HG03103 (cell line): ENCODE results near the gene WWP2.
"Not testable (repeated sequence)": the region's sequence is repeated elsewhere in the genome, so short reads cannot be mapped to it uniquely, and the experiment has no call there.

ENCODE experiments used
- ATAC-seq: cut with Tn5 transposase; IDR thresholded peaks from one replicate; pipeline ENCODE4 v1.9.1; 2021; ENCODE audit warnings: low read depth; ENCODE audit not compliant: unreplicated experiment

The WWP2 gene

DNA sequence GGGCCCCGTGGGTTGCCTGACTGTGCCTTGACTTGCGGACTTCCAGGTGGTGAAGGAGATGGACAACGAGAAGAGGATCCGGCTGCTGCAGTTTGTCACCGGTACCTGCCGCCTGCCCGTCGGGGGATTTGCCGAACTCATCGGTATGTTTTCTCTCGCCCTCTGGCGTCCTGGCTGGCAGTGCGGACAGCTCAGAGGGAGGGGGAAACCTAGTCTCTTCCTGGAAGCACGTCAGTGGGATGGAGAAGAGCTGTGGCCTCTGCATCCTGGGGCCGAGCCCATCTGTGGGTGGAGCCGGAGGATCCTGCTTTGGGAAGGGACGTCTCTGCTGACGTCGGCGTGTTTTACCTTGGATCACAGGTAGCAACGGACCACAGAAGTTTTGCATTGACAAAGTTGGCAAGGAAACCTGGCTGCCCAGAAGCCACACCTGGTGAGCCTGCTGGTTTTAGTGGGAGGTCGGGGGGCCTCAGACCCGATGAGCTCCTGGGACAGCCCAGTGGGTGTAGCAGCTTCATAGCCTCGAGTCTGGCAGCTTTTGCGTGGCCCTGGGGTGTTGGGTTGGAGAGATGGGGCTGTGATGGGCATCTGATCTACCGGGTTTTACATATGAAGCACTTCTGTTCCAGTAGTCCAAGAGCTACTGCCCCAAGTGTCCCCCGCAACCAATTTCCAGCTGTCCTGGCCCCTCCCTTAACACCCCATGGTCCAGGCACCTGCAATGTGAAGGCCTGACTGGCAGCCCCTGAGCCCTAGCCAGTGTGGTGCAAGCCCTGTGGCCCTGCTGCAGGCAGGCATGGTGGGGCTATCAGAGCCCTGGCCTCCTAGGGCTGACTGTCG is 177.1 kb downstream of the WWP2 start:
- ATAC-seq, result no peak

DNA sequence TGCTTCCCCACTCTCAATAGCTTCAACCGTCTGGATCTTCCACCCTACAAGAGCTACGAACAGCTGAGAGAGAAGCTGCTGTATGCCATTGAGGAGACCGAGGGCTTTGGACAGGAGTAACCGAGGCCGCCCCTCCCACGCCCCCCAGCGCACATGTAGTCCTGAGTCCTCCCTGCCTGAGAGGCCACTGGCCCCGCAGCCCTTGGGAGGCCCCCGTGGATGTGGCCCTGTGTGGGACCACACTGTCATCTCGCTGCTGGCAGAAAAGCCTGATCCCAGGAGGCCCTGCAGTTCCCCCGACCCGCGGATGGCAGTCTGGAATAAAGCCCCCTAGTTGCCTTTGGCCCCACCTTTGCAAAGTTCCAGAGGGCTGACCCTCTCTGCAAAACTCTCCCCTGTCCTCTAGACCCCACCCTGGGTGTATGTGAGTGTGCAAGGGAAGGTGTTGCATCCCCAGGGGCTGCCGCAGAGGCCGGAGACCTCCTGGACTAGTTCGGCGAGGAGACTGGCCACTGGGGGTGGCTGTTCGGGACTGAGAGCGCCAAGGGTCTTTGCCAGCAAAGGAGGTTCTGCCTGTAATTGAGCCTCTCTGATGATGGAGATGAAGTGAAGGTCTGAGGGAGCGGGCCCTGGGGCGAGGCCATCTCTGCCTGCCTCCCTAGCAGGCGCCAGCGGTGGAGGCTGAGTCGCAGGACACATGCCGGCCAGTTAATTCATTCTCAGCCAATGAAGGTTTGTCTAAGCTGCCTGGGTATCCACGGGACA is 177.9 kb downstream of the WWP2 start:
- ATAC-seq, result no peak

DNA sequence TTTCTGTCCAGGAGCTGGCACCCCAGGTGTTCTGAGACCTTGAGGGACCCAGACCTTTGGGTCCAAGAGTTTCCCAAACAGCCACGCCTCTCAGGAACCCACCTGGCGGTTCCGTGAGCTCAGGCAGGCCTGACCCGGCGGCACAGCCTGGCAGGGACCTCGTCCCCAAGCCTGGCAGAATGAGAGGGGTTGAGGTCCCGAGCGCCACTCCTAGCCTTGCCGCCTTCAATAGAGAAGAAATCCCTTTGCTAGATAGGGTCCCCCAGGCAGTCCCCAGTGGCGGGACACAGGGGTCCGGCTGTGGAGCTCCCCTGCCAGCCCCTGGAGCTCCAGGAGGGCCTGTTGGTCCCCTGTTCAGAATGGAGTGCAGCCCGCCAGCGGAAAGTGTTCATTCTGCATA is 178.5 kb downstream of the WWP2 start:
- no peak for ATAC-seq

DNA sequence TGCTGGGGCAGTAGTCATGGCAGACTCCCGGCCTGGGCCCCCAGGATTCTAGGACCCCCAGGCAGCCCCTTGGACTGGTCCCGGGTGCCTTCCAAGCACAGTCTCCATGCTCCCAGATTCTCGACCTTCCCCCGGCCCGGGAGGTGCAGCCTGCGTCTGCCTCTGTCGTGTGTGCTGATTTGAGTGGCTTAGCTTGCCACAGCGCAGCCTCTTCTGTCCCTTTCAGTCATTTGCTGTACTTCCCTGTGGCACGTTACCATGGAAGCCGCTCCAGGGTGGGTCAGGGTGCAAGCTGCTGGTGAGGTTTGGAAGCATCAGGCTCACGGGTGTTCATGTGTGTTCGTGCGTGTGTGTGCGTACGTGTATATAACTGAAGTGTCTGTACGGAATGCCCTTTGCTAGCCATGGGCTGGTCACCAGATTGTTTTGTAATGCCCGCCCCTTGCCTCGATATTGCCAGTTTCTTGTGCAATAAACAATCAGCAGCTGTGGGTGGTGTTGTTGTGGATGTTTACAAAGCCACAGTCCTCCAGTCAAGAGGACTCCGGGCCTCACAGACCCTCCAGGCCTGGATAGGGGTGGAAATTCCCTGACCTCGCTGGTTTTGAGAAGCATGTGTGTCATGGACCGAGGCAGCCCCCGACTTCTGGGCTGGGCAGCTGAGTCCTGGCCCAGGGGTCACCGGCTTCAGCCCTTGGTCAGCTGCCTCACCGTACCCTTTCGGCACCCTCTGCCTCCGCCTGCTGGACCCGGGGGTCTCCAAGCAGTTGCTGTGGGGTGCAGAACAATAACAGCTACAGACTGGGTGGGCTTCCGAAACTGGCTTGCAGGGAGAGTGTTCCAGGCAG is 179.3 kb downstream of the WWP2 start:
- ATAC-seq, result no peak

DNA sequence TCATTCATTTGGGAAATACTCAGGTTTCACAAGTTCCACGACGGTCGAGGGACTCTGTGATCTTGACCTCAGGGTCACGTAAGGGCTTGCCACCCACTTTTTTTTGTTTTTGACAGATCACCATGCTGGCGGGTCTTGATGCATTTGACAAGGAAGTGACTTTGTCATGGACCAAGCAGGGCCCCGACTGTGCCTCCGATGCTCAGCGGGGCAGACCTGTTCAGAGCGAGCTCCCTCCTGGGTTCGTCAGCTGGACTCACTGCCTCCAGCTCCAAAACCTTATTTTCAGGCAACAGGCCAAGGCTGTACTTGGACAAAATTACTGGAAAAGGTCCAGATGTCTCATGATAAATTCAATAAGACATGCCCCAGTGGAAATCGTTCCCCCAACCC is 180.0 kb downstream of the WWP2 start:
- ATAC-seq, result no peak

DNA sequence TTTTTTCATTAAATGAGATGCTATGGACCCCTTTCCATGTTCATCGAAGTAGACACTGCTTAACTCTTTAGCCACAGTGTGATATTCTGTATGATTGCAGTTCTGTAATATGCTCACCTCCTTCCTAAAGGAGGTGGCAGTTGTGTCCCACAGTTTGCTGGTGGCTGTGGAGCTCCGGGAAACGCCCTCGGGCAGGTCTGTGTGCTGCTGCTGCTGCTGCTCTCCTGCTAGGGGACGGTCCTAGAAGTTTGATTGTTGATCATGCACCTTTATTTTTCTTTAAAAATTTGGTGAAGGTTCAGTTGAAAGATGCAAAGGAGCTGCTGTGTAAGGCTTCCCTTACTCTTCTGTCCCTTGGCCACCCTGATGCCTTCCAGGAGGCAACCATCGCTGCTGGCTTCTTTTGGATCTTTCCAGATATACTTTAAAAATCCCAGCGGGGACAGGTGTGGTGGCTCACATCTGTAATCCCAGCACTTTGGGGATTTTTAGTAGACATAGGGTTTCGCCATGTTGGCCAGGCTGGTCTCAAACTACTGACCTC is 180.6 kb downstream of the WWP2 start:
- no peak for ATAC-seq

DNA sequence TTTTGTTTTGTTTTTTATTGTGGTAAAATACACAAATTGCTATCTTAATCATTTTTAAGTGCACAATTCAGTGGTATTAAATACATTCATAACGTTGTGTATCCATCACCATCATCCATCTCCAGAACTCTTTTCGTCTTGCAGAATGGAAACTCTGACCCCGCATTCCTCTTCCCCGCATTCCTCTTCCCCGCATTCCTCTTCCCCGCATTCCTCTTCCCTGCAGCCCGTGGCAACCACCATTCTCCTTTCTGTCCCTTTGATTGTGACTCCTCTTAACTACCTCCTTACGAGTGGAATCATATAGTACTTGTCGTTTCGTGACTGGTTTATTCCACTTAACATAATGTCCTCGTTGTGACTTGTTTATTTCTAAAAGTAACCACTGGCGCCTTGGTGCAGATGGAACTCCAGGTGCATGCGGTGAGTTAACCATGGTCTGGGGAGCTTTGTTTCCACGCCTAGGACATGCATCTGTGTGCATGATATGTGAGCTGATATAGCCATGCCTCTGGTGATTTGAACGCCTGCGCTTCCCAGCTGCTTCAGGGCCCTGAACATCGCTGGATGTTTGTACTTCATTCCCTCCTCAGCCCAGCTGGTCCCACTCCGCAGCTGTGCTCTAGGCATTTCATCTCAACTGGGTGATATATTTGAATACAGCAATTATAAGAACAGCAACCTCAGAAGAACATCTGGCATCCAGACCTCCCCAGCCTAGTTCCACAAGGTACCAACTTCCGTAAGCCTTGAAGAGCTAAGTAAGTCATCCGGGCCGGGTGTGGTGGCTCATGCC is 181.3 kb downstream of the WWP2 start:
- not testable (repeated sequence) for ATAC-seq

DNA sequence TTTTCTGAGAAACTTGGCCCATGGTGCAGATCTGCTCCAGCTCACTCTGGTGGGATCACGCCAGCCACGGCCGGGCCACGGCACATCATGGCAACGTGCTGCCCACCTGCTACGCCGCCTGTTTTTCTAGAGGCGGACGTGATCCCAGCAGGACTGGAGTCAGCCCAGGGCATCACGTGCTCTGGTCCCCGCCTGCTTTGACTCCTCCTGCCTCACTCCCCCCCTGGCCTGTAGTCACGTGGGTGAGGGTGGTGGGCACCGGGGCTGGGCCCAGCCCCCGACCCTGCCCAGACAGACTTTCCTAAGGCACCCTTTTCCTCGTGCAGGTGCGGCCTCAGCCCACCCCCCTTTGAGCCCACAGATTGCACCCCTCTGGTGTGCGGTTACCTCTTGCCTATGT is 188.3 kb downstream of the WWP2 start:
- not testable (repeated sequence) for ATAC-seq

DNA sequence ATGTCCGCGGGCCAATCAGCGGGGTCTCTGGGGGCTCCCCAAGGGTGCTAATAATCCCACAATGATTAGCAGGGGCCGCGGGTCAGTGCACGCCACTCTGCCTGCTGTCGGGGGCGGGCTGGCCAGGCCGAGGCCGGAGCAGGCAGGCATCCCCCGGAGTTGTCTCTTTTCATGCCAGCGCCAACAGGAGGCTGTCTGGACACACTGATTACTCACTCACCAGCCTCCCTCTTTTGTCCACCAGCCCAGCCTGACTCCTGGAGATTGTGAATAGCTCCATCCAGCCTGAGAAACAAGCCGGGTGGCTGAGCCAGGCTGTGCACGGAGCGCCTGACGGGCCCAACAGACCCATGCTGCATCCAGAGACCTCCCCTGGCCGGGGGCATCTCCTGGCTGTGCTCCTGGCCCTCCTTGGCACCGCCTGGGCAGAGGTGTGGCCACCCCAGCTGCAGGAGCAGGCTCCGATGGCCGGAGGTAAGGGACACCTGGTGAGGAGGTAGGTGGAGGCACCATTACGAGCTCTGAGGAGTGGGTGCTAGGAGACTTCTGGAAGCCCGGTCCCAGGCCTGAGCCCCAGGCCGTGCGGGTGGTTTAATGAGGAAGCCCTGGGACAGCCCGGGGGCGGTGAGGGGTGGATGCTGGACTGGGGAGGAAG is 189.0 kb downstream of the WWP2 start, which contains the start of gene CLEC18A:
Gene CLEC18A, plus strand, starts transcription at position 318 of the 655 bp plus-strand sequence. Its CDS starts 33 bp downstream, at position 351.
- not testable (repeated sequence) for ATAC-seq

DNA sequence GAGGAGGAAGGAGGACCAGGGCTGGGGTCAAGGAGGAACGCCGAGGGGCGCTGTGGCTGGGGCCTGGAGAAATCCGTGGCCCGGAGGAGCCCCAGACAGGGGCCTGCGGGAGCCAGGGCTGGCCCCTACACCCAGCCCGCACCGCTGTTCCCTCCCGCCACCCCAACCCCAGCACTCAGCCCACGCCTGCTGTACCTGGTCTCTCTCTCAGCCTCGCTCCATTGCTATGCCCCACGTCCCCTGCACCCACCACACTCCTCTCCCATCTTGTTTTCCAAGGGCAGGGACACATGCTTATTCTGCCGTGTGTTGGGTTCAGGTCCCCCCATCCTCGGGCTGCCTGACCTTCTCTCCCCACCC is 189.5 kb downstream of the WWP2 start:
- ATAC-seq, result not testable (repeated sequence)

DNA sequence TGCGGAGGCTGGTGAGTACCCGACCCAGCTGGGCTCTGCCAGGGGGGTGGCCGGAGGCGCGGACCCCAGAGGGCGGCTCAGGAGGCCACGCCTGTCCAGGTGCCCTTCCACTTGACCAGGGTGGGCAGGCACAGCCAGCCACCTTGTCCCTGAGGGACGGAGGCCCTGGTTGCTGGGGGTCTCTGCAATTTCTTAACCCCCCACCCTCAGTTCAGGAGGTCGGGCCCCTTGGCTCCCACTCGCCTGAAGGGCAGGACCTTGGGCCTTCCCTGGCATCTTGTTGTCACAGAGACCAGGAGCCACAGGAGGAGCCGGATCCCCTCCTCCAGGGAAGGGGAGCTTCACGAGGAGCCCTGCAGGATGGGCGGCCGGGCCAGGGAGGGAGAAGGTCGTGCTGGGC is 190.0 kb downstream of the WWP2 start:
- ATAC-seq, result not testable (repeated sequence)

DNA sequence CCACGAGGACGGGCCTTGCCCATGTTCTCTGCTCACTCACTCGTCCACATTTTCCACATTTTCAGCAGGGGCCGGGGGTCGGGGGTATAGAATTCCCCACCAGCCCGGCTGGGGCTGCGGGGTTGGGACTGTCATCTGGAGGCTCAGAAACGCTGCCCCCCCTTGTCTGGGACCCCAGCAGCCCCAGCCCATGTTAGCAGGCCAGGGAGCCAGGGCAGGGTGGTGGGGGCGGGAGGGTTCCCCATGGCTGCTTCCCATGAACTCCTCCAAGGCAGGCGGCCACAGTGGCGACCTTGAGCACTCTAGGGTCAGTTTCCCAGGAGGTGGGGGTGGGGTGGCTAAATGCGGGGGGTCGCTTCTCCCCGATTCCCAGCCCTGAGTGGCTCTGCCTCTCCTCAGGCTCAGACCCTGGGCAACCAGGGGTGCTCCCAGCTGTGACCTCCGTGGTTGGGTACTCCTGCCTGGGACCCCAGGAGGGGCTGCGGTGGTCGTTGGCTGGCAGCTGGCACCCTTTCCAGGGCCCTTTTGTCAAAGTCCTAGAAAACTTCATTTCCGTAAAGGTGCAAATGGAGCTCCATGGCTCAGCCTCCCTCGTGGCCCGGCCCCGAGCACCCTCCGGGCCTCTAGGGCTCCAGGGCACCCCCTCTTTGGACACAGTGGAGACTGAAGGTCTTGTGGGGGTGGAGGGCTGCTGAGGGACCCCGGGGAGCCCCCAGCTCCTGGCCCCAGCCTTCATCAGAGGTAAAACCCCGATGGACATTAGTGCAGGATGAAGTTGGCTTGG is 190.6 kb downstream of the WWP2 start:
- ATAC-seq, result not testable (repeated sequence)

DNA sequence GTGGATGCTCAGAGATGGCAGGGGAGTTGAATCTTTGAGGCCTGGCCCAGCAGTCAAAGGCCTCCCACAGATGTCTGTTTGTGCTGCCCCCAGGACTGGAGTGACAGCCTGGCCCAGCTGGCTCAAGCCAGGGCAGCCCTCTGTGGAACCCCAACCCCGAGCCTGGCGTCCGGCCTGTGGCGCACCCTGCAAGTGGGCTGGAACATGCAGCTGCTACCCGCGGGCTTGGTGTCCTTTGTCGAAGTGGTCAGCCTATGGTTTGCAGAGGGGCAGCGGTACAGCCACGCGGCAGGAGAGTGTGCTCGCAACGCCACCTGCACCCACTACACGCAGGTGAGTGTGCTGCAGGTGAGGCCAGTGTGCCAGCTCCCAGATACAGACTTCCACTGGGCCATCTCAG is 192.1 kb downstream of the WWP2 start:
- not testable (repeated sequence) for ATAC-seq

DNA sequence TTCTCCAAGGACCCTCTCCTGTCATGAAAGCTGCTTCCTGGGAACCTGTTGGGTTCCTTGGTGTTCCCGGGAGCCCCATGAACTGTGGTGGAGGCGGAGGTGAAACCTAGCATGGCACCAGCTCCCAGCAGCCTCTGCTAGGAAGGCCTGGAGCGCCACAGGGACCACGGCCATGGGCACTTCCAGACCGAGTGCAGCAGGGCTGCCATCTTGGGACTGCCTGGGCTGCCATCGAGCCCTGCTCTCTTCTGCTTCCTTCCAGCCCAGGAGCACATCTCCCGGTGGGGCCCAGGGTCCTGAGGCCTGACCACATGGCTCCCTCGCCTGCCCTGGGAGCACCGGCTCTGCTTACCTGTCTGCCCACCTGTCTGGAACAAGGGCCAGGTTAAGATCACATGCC is 201.2 kb downstream of the WWP2 start:
- ATAC-seq, result not testable (repeated sequence)

DNA sequence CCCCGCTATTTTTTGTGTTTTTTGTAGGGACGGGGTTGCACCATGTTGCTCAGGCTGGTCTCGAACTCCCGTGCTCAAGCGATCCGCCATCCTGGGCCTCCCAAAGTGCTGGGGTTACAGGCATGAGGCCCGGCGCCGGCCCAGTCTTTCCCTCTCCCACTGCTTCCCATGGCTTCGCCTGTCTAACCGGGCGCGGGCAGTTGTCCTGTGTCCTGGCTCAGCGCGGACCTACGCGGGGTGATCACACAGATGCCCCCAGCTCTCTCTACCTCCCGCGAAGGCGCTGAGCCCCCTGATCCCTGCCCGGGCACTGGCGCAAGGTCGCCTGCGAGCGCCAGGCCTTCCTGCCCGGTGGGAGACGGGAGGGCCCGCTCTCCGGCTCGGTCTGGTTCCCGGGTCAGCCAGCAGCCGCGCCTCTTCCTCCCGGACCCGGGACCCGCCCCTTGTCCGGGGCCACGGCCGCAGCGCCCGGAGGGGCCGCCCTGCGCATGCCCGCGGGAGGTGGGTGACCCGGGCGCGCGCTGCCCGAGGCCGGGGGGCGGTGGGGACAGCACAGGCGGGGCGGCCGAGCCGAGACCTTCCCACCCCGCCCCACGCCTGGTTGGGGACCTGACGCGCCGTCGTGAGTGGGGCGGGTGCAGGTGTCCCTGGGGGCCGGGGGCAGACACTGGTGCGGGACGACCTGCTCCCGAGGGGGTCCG is 203.0 kb downstream of the WWP2 start:
- not testable (repeated sequence) for ATAC-seq

DNA sequence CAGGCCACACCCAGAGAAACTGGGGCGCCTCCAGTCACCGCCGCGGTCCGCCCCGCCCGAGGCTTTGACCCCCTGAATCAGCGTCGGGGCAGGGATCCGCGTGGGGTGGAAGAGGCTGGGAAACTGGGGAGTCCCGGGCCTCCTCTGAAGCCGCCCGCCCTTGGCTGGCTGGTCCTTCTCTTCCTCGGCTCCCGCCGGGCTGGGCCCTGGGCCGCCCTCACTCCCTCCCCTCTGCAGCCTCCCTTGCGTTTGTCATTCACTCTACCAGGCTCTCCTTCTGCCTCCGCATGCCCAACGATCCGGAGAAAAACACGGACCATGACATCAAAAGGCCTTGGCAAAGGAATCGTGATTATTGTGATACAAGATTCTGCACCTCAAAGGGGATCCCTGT is 203.5 kb downstream of the WWP2 start:
- not testable (repeated sequence) for ATAC-seq

DNA sequence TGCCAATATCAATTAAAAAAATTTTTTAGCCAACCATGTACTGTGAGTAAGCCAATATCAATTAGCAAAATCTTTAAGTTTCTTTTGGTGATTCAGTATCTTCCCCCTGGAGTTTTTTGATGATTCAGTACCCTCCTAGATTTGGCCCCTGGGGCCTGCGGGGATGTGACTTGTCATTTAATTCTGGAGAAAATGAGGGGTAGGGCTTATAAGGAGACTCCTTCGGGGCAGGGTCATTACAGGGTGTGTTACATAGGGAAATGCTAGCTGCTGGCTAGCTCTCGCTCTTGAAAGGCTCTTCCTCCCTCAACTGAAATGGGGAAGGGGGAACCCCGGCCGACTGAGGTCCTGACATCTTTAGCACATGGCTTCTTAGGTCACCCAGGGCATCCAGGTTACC is 205.6 kb downstream of the WWP2 start:
- not testable (repeated sequence) for ATAC-seq

DNA sequence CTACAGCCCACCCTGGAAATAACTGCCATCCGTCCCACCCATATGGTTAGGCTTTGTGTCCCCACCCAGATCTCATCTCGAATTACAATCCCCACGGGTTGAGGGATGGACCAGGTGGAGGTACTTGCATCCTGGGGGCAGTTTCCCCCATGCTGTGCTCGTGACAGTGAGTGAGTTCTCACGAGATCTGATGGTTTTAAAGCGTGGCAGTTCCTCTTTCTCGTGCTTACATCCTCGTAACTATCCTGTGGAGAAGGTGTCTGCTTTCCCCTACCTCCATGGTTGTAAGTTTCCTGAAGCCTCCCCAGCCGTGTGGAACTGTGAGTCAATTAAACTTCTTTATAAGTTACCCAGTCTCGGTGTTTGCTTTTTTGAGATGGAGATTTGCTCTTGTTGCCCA is 206.0 kb downstream of the WWP2 start:
- not testable (repeated sequence) for ATAC-seq
